ENCODE measurements around the gene WNT10A.

WNT10A gene

GRCh38 chr2:218885981-218886947 lies 5.6 kb downstream of the WNT10A start:
- in situ Hi-C loops (cut with MboI; ENCODE audit: low sequenced_read_pairs, unreplicated experiment), result no loop called here
- no peak for TF ChIP-seq CTCF (IDR thresholded peaks at IDR 0.05; ENCODE audit: borderline replicate concordance, control extremely low read depth, extremely low read depth, insufficient read depth, missing control alignments)
- peak; percentile 75 for DNase-seq (ENCODE audit: low spot score)

- no peak for DNase-seq (ENCODE audit: low spot score)
- in situ Hi-C loops (cut with MboI; ENCODE audit: low sequenced_read_pairs, unreplicated experiment), result no loop called here
Observed at GRCh38 chr2:218887079-218887478, 6.4 kb downstream of the WNT10A start.

GRCh38 chr2:218888341-218888740 lies 7.7 kb downstream of the WNT10A start:
- in situ Hi-C loops (cut with MboI; ENCODE audit: low sequenced_read_pairs, unreplicated experiment), result no loop called here
- DNase-seq (ENCODE audit: low spot score), result no peak
- TF ChIP-seq CTCF (IDR thresholded peaks at IDR 0.05; ENCODE audit: borderline replicate concordance, control extremely low read depth, extremely low read depth, insufficient read depth, missing control alignments), result no peak

More at GRCh38 chr2:218887079-218887478, 6.4 kb downstream of the WNT10A start:
- no peak for TF ChIP-seq CTCF (IDR thresholded peaks at IDR 0.05; ENCODE audit: borderline replicate concordance, control extremely low read depth, extremely low read depth, insufficient read depth, missing control alignments)

GRCh38 chr2:218889937-218890336 lies 9.3 kb downstream of the WNT10A start:
- no peak for TF ChIP-seq CTCF (IDR thresholded peaks at IDR 0.05; ENCODE audit: borderline replicate concordance, control extremely low read depth, extremely low read depth, insufficient read depth, missing control alignments)
- in situ Hi-C loops (cut with MboI; ENCODE audit: low sequenced_read_pairs, unreplicated experiment), result no loop called here
- no peak for DNase-seq (ENCODE audit: low spot score)

- TF ChIP-seq CTCF (IDR thresholded peaks at IDR 0.05; ENCODE audit: borderline replicate concordance, control extremely low read depth, extremely low read depth, insufficient read depth, missing control alignments), result no peak
- in situ Hi-C loops (cut with MboI; ENCODE audit: low sequenced_read_pairs, unreplicated experiment), result no loop called here
- DNase-seq (ENCODE audit: low spot score), result peak; percentile 12
Observed at GRCh38 chr2:218890369-218890768, 9.7 kb downstream of the WNT10A start.

- TF ChIP-seq CTCF (IDR thresholded peaks at IDR 0.05; ENCODE audit: borderline replicate concordance, control extremely low read depth, extremely low read depth, insufficient read depth, missing control alignments), result no peak
- in situ Hi-C loops (cut with MboI; ENCODE audit: low sequenced_read_pairs, unreplicated experiment), result no loop called here
- peak; percentile 13 for DNase-seq (ENCODE audit: low spot score)
Observed at GRCh38 chr2:218891275-218892135, 10.9 kb downstream of the WNT10A start.
